Psoas muscle (tissue), 8 donors: Measurements from ENCODE around the gene TRIM40. TPM values are rescaled to one million over a fixed set of nuclear protein-coding genes. Genes with fewer than 3 reads are reported as not detected.
"Not testable (repeated sequence)": the region's sequence is repeated elsewhere in the genome, so short reads cannot be mapped to it uniquely, and the experiment has no call there.

Source experiments
- ATAC-seq, 4 donors: fragments of 200-7000 bp; cut with Tn5 transposase; one replicate each; pipeline ENCODE4 v1.9.1; 2020; ENCODE audit warnings: moderate library complexity in 3 of 4, mild to moderate bottlenecking in 2 of 4
- DNase-seq, 2 donors: peaks; one replicate each; pipeline ENCODE4 v3.0.0-alpha.2; 2020
- H3K27ac ChIP-seq: fragments of 200-600 bp; one replicate; pipeline ENCODE4 v1.8.0; 2022
- H3K27me3 ChIP-seq, 3 donors: fragments of 200-600 bp in 1 of 3; one replicate each; pipeline versions ENCODE4 v1.6.1 to v1.8.0; 2013 to 2022; ENCODE audit warnings: low read length in 2 of 3, mild to moderate bottlenecking in 2 of 3, moderate library complexity in 1 of 3; ENCODE audit not compliant: insufficient read depth in 3 of 3
- H3K36me3 ChIP-seq, 2 donors: fragments of 200-600 bp in 1 of 2; one replicate each; pipeline versions ENCODE4 v1.6.1 to v1.8.0; 2013 to 2022; ENCODE audit warnings: low read depth in 1 of 2, mild to moderate bottlenecking in 1 of 2, moderate library complexity in 1 of 2; ENCODE audit not compliant: insufficient read depth in 1 of 2
- H3K4me1 ChIP-seq: fragments of 200-600 bp; one replicate; pipeline ENCODE4 v1.8.0; 2022
- H3K4me3 ChIP-seq: fragments of 200-600 bp; one replicate; pipeline ENCODE4 v1.8.0; 2022; ENCODE audit warnings: mild to moderate bottlenecking
- H3K9me3 ChIP-seq: fragments of 200-600 bp; one replicate; pipeline ENCODE4 v1.8.0; 2022
- WGBS, 3 donors: extraction: QIAGEN DNeasy Blood & Tissue Kit; methylation state at CpG; one replicate each; pipeline versions ENCODE4 v1.1.6 to v1.1.7; 2013; 5-methylcytosine and 5-hydroxymethylcytosine counted together
- intact Hi-C, 2 donors: fragments of 100-400 bp; cut with DNase I; formaldehyde crosslinking; loops; one replicate each; pipeline versions ENCODE4 v1.11.0 to v1.14.2; 2022
- polyA plus RNA-seq, 3 donors: library from polyadenylated mRNA; stranded (reverse); fragments of 200-250 nt; gene quantifications; one replicate each; pipeline ENCODE4 v1.2.3, GENCODE V29; 2013
- total RNA-seq, 4 donors: library from RNA; stranded (reverse); fragmentation: NEBNext Ultra II Directional in 2 of 4; extraction: Animal tissue kit (Norgen Biotek cat#: 25700) in 2 of 4; gene quantifications; one replicate each; pipeline versions ENCODE4 v1.2.1 to v1.2.4, GENCODE V29; 2021 to 2023
- TF ChIP-seq, protein P1 (sequence below): fragments of 200-600 bp; IDR thresholded peaks from one replicate; pipeline ENCODE4 v1.8.0; 2022; ENCODE audit warnings: antibody characterized with exemption
- donor health status: healthy with polysubstance abuse.
- donor health status: DM: no; HTN: no; CAD: no; lungs with moderate emphysema.
- donor health status: Bipolar disorder and iron deficiency.
- donor health status: healthy.
- donor health status: DM: yes; HTN: yes; CAD: no.
- donor health status: DM: no; HTN: no; CAD: no.
- donor health status: DM: no; HTN: no; CAD: no.
- donor health status: DM: yes; HTN: yes; CAD: no.

The TRIM40 gene
- total and polyA plus RNA-seq, 7 donors, result 0.03 TPM; not detected in 6

DNA sequence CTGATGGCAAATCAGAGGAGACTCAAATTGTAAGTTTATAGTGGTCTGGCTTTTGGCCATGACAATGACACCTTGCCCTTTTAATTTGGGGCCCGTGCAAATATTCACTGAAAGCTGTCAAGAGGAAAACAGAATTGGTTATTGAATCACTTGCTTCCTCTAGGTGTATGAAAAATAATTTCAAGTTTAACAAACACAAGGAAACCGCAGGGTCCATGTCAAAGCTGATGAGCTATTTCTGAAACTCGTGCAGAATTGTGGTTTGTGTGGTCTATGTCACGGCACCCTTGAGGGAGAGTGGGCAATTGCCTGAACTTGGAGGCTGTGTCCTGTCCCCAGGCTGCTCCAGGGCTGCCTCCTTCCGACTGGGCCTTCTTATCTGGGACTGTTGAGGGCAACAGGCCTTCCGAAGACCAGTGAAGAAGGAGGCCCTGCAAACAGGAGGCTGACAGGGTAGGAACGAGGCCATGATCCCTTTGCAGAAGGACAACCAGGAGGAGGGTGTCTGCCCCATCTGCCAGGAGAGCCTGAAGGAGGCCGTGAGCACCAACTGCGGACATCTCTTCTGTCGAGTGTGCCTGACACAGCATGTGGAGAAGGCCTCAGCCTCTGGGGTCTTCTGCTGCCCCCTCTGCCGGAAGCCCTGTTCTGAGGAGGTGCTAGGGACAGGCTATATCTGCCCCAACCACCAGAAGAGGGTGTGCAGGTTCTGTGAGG is 788 bp downstream of the TRIM40 start:
- no peak for DNase-seq
- H3K4me3 ChIP-seq, result no peak overlapping the region
- intact Hi-C loops, result loop anchor here in 1 of 2 donors (10.0 kb wide), 1 partner anchor 292 kb away; no protein-coding TSS in a partner anchor
- WGBS, 3 donors, result 74 to 80% (median 76%) methylated on average over 11 of the region's 11 CpGs
- H3K36me3 ChIP-seq, result no peaks in the 10 kb centered on the region
- H3K4me1 ChIP-seq, result no peaks in the 10 kb centered on the region
- TF ChIP-seq, protein P1, sequence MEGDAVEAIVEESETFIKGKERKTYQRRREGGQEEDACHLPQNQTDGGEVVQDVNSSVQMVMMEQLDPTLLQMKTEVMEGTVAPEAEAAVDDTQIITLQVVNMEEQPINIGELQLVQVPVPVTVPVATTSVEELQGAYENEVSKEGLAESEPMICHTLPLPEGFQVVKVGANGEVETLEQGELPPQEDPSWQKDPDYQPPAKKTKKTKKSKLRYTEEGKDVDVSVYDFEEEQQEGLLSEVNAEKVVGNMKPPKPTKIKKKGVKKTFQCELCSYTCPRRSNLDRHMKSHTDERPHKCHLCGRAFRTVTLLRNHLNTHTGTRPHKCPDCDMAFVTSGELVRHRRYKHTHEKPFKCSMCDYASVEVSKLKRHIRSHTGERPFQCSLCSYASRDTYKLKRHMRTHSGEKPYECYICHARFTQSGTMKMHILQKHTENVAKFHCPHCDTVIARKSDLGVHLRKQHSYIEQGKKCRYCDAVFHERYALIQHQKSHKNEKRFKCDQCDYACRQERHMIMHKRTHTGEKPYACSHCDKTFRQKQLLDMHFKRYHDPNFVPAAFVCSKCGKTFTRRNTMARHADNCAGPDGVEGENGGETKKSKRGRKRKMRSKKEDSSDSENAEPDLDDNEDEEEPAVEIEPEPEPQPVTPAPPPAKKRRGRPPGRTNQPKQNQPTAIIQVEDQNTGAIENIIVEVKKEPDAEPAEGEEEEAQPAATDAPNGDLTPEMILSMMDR, result no peak
- no peak for ATAC-seq
- peaks cover 0 to 34% (median 4%) of the 10 kb centered on the region in 3 donors for H3K27me3 ChIP-seq
- no peak overlapping the region for H3K27ac ChIP-seq
- H3K9me3 ChIP-seq, result no peaks in the 10 kb centered on the region

DNA sequence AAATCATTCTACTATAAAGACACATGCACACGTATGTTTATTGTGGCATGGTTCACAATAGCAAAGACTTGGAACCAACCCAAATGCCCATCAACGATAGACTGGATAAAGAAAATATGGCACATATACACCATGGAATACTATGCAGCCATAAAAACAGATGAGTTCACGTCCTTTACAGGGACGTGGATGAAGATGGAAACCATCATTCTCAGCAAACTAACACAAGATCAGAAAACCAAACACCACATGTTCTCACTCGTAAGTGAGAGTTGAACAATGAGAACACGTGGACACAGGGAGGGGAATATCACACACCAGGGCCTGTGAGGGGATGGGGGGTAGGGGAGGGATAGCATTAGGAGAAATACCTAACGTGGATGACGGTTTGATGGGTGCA is 4.3 kb downstream of the TRIM40 start:
- H3K36me3 ChIP-seq, DNase-seq, ATAC-seq, H3K27ac ChIP-seq, H3K4me1 ChIP-seq, intact Hi-C loops, H3K4me3 ChIP-seq, H3K9me3 ChIP-seq: not testable (repeated sequence)
- WGBS, 3 donors, result 74 to 82% (median 81%) methylated on average over 8 of the region's 8 CpGs
- peaks cover 0 to 36% (median 0%) of the 10 kb centered on the region in 3 donors for H3K27me3 ChIP-seq

DNA sequence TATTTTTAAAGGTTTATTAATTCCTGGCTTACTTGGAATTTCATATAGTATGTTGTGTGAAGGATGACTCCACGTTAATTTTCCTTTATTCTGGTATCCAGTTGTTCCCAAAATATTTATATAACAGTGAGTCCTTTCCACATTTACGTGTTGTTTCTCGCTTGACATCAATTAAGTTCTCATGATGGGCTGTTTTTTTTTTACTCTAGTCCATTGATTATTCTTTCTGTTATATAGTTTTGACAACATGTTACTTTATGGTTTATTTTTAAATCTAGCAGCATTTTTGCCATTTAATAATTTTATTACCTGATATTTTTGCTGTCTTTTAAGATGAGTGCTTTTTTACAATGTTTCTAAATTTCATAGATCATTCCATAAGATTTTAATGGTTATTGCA is 6.7 kb downstream of the TRIM40 start:
- Histone ChIP-seq H3K4me3 (no peak overlapping the region), H3K36me3 (no peaks in the 10 kb centered on the region), H3K9me3 (no peaks in the 10 kb centered on the region), H3K27me3 (peaks cover 0 to 38% (median 4%) of the 10 kb centered on the region in 3 donors), H3K27ac (no peak overlapping the region), H3K4me1 (no peaks in the 10 kb centered on the region)
- ATAC-seq, result no peak
- intact Hi-C loops, result no loop called here
- DNase-seq, result no peak
- WGBS, 3 donors, result 74 to 75% (median 74%) methylated on average over 3 of the region's 3 CpGs
- TF ChIP-seq, protein P1, result no peak

DNA sequence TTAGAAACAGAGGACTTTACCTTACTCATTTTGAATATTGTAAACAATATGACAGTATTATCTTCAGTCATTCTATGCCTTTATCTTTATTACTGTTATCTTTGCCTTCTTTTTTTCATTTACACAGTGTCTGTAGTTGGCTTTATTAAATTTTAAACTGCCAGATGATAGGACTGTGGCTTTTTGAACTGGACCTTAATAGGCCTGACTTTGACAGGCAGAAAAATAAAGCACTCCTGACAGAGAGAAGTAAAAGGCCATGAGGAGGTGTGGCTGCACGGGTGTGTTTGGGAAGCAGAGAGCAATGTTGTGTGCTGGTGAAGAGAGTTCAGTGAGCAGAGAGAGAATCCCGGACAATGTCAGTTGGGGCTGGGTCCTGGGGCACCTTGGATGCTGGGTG is 7.8 kb downstream of the TRIM40 start:
- TF ChIP-seq, protein P1, result no peak
- DNase-seq, result no peak
- H3K4me3 ChIP-seq, result no peak overlapping the region
- intact Hi-C loops, result no loop called here
- no peak overlapping the region for H3K27ac ChIP-seq
- peaks cover 0 to 41% (median 4%) of the 10 kb centered on the region in 3 donors for H3K27me3 ChIP-seq
- no peaks in the 10 kb centered on the region for H3K4me1 ChIP-seq
- H3K9me3 ChIP-seq, result no peaks in the 10 kb centered on the region
- WGBS, 3 donors, result 50 to 56% (median 54%) methylated on average over 2 of the region's 2 CpGs
- H3K36me3 ChIP-seq, result no peaks in the 10 kb centered on the region
- no peak for ATAC-seq

DNA sequence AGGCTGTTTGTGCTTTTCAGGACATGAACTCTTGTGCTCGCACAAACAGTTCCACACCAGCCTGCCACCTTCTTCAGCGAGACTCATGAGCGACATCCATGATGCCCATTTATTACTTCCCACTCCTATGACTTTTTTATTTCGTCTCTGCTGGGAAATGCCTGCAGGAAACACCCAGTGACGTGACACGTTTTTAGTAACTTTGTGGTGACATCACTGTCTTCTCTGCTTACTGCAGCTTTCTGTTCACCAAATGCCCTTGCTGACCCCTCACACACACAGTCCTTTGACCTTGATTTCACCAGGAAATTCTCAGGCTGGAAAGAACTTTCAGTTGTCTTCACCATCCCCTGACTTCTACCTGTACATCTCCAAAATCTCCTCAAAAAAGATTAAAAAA is 8.9 kb downstream of the TRIM40 start:
- Histone ChIP-seq H3K27ac (no peak overlapping the region), H3K4me1 (no peaks in the 10 kb centered on the region), H3K4me3 (no peak overlapping the region), H3K27me3 (peaks cover 0 to 39% (median 4%) of the 10 kb centered on the region in 3 donors), H3K9me3 (no peaks in the 10 kb centered on the region), H3K36me3 (no peaks in the 10 kb centered on the region)
- intact Hi-C loops, result no loop called here
- 56 to 62% (median 60%) methylated on average over 6 of the region's 6 CpGs for WGBS, 3 donors
- TF ChIP-seq, protein P1, result no peak
- DNase-seq (no peak), ATAC-seq (no peak)
